GM10266 (cell line): ENCODE measurements around the gene PRND.

Source experiments
- DNase-seq: peaks from one replicate; pipeline ENCODE4 v3.0.0; 2012; ENCODE audit errors: extremely low spot score
- CTCF ChIP-seq: IDR thresholded peaks from 2 replicates; pipeline ENCODE4 v1.5.1; 2012; ENCODE audit warnings: mild to moderate bottlenecking, low read depth; ENCODE audit not compliant: control insufficient read depth, insufficient read depth; ENCODE audit errors: missing control alignments

Gene PRND

GRCh38 chr20:4721719-4722118 lies at the start of gene PRND:
Gene PRND (plus strand): TSS chr20:4721909. CDS start chr20:4724552, 2,643 bp downstream.
- no peak for DNase-seq
- TF ChIP-seq CTCF = no peak

GRCh38 chr20:4672948-4673347 lies 48.8 kb upstream of the PRND start:
- TF ChIP-seq CTCF = no peak
- no peak for DNase-seq

- TF ChIP-seq CTCF = no peak
Observed at GRCh38 chr20:4673371-4674001, 48.2 kb upstream of the PRND start.

GRCh38 chr20:4674672-4675071 lies 47.0 kb upstream of the PRND start:
- DNase-seq = no peak
- TF ChIP-seq CTCF = no peak

More at GRCh38 chr20:4673371-4674001, 48.2 kb upstream of the PRND start:
- no peak for DNase-seq

- DNase-seq = no peak
- no peak for TF ChIP-seq CTCF
Observed at GRCh38 chr20:4677846-4678245, 43.9 kb upstream of the PRND start.

GRCh38 chr20:4681401-4681800 lies 40.3 kb upstream of the PRND start:
- DNase-seq = no peak
- no peak for TF ChIP-seq CTCF

GRCh38 chr20:4681991-4682401 lies 39.7 kb upstream of the PRND start:
- no peak for TF ChIP-seq CTCF
- DNase-seq = no peak
